Measurements from ENCODE around the gene UBASH3B.

Gene UBASH3B

GRCh38 chr11:122754553-122755322, 99.2 kb downstream of the UBASH3B start:
- in situ Hi-C loops (cut with MboI; ENCODE audit: low sequenced_read_pairs) = no loop called here

GRCh38 chr11:122755409-122755808, 99.9 kb downstream of the UBASH3B start:
- in situ Hi-C loops (cut with MboI; ENCODE audit: low sequenced_read_pairs) = no loop called here

GRCh38 chr11:122755941-122756340, 100.4 kb downstream of the UBASH3B start:
- in situ Hi-C loops (cut with MboI; ENCODE audit: low sequenced_read_pairs) = no loop called here

GRCh38 chr11:122756417-122756816, 100.9 kb downstream of the UBASH3B start:
- in situ Hi-C loops (cut with MboI; ENCODE audit: low sequenced_read_pairs) = no loop called here

GRCh38 chr11:122757201-122757600, 101.7 kb downstream of the UBASH3B start:
- in situ Hi-C loops (cut with MboI; ENCODE audit: low sequenced_read_pairs) = no loop called here

GRCh38 chr11:122758339-122758738, 102.8 kb downstream of the UBASH3B start:
- in situ Hi-C loops (cut with MboI; ENCODE audit: low sequenced_read_pairs) = no loop called here

GRCh38 chr11:122758974-122759373, 103.5 kb downstream of the UBASH3B start:
- in situ Hi-C loops (cut with MboI; ENCODE audit: low sequenced_read_pairs) = no loop called here

GRCh38 chr11:122763108-122763507, 107.6 kb downstream of the UBASH3B start:
- in situ Hi-C loops (cut with MboI; ENCODE audit: low sequenced_read_pairs) = no loop called here

GRCh38 chr11:122764371-122765090, 109.0 kb downstream of the UBASH3B start:
- in situ Hi-C loops (cut with MboI; ENCODE audit: low sequenced_read_pairs) = no loop called here

- in situ Hi-C loops (cut with MboI; ENCODE audit: low sequenced_read_pairs) = no loop called here
Observed at GRCh38 chr11:122765487-122766131, 110.1 kb downstream of the UBASH3B start.

GRCh38 chr11:122769126-122769780, 113.7 kb downstream of the UBASH3B start:
- in situ Hi-C loops (cut with MboI; ENCODE audit: low sequenced_read_pairs) = no loop called here

GRCh38 chr11:122772945-122773344, 117.4 kb downstream of the UBASH3B start:
- in situ Hi-C loops (cut with MboI; ENCODE audit: low sequenced_read_pairs) = no loop called here

- in situ Hi-C loops (cut with MboI; ENCODE audit: low sequenced_read_pairs) = no loop called here
Observed at GRCh38 chr11:122773781-122774266, 118.3 kb downstream of the UBASH3B start.

GRCh38 chr11:122775675-122776271, 120.3 kb downstream of the UBASH3B start:
- in situ Hi-C loops (cut with MboI; ENCODE audit: low sequenced_read_pairs) = no loop called here

GRCh38 chr11:122776546-122776945, 121.0 kb downstream of the UBASH3B start:
- in situ Hi-C loops (cut with MboI; ENCODE audit: low sequenced_read_pairs) = no loop called here

- in situ Hi-C loops (cut with MboI; ENCODE audit: low sequenced_read_pairs) = no loop called here
Observed at GRCh38 chr11:122777343-122777742, 121.8 kb downstream of the UBASH3B start.

- in situ Hi-C loops (cut with MboI; ENCODE audit: low sequenced_read_pairs) = no loop called here
Observed at GRCh38 chr11:122778148-122778547, 122.6 kb downstream of the UBASH3B start.

- in situ Hi-C loops (cut with MboI; ENCODE audit: low sequenced_read_pairs) = no loop called here
Observed at GRCh38 chr11:122779047-122779629, 123.6 kb downstream of the UBASH3B start.

- in situ Hi-C loops (cut with MboI; ENCODE audit: low sequenced_read_pairs) = no loop called here
Observed at GRCh38 chr11:122780296-122780949, 124.9 kb downstream of the UBASH3B start.

Measured in hTERT RPE-1 (cell line).